GM15510 (cell line): ENCODE measurements around the gene CYP4A11.

Experiments used
- POLR2A ChIP-seq: IDR thresholded peaks from 3 replicates; pipeline ENCODE4 v1.6.1; 2011; ENCODE audit warnings: borderline replicate concordance; ENCODE audit not compliant: insufficient read length; ENCODE audit errors: extremely low read depth

Gene CYP4A11

GRCh38 chr1:46941135-46941694, at the start of gene CYP4A11:
Gene CYP4A11, minus strand, starts transcription at chr1:46941476. Its CDS starts 43 bp downstream, at chr1:46941433.
- no peak for TF ChIP-seq POLR2A

GRCh38 chr1:46983830-46984586, 42.7 kb upstream of the CYP4A11 start:
- TF ChIP-seq POLR2A: no peak

GRCh38 chr1:46983166-46983829, 42.0 kb upstream of the CYP4A11 start:
- no peak for TF ChIP-seq POLR2A

DNA sequence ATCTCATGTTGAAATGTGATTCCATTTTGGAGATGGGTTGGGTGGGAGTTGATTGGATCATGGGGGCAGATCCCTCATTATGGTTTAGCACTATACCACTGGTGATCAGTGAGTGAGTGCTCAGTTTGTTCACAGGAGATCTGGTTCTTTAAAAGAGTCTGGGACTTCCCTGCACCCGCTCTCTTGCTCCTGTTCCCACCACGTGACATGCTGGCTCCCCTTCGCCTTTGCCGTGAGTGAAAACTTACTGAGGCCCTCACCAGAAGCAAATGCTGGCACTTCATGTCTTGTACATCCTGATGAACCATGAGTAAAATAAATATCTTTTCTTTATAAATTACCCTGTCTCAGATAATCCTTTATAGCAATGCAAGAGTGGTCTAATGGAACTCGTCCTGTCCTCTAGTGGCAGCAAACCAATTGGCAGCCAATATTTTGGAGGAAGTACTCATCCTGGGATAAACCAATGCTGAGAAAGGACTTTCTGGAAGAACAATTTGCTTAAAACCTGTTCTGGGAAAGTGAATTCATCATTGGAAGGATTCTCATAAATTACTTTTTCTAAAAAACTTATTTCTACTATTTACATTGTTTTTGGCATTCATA, 27.8 kb upstream of the CYP4A11 start:
- TF ChIP-seq POLR2A: no peak

DNA sequence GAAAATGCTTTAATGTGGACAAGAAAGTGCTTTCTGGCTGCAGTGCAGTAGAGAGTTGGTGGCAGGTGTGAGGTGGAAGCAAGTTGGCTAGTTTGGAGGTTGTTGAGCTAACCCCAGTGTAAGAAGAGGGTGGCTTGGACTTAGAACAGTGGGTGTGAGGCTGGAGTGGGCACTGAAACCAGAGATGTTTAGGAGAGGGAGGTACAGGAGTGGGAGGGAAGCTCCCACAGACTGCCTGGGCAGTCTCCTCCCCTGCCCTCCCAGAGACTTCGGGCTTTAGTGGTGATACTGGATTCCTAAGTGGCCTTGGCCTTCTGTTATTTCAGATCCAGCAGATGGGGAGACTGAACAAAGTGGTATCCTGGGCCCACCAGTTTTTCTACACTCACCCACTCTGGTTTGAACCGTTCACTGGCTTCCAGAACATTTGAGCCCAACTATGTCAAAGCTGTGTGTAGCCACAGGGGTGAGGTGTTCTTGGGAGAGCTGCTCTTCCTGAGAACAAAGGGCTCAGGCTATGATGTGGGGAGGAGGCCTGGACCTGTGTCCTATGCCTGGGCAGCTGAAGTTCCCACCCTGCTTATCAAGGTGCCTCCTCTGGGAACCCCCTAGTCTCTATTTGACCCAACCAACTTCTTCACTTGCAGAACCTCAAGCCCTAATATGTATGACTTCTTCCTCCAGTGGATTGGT, 19.9 kb upstream of the CYP4A11 start:
- TF ChIP-seq POLR2A: no peak

GRCh38 chr1:46960250-46960649, 19.0 kb upstream of the CYP4A11 start:
- no peak for TF ChIP-seq POLR2A

DNA sequence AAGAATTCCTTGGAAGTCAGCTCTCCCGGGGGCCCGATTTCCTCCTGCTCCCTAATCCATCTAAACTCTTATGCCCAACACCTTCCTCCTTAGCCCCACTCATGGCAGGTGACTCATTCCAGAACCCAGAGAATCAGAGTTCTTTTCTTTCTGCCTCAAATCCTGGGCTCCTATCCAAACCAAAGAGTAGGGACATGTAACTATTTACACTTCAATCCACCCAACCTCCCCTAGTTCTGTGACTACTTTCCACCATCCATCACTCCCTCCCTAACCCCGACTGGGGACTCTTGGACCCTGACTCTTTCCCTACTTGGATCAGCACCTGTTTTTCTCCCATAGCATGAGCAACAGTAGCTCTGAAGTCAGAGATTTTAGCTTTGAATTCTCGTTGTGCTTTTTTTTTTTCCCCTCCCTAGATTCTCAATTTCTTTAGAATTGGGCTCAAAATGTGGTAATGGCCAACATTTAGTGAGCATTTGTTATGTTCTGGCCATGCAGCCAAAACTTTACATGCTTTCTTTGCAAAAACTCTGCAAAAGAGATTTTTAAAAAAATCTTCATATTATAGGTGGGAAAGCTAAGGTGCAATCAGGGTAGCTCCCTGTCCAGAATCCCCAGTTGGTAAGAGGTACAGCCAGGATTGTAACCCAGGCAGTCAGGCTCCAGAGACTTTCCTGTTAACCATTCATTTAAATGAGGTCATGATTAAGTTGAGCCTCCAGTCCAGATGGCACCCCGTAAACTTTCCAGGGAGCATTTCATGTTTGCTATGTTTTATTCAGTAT, 7.5 kb upstream of the CYP4A11 start:
- no peak for TF ChIP-seq POLR2A

DNA sequence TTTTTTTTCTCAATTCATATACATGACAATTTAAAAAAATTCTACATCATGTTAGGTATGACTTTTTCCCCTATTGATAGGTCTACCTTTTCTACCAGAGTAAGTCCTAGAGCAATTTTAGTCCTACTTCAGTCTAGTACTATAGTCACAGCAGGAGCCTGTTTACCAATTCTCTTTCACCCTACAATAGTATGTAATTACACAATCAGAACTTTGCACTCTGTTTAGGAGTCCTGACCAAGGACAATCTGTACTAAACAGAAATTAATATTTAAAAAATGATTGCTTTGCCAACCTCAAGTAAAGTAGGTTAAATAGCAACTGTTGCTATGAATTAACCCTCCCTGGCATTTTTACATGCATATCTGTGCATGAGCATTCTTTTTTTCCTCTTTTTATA, 810 bp upstream of the CYP4A11 start:
- TF ChIP-seq POLR2A: no peak

DNA sequence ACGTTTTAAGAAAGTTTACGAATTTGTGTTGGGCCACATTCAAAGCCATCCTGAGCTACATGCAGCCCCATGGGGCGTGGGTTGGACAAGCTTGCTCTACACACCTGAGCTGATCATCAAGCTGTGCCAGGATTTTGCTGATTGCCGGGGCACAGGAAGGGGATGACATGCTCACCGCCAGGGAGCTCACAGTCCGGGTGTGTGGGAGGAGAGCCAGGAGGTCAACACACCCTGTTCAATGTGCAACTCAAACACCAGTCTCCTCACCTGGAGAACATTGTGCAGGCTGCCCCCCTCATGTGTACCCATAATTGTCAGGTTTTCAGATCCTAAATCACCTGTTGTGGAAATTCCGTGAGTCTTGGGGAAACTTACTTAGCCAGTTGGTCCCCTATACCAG, 969 bp downstream of the CYP4A11 start:
- no peak for TF ChIP-seq POLR2A

DNA sequence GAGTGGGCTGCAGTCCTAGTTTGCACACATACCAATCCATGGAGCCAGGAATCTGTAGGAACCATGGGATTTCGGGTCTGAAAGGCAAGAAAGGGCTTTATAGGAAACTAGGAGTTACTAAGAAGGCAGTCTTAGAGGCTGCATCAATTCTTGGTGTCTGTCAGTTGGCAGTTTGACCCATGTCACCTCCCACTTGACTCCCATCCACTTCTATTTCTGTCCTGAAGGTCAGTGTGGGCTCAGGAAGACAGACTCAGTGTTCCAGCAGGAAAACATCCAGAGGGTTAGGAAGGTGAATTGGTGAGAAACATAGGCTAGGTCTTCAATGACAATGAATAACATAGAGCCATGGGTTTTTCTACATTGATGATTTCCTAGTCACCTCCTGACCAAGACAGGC, 4.0 kb downstream of the CYP4A11 start:
- TF ChIP-seq POLR2A: no peak

GRCh38 chr1:46936788-46937187, 4.5 kb downstream of the CYP4A11 start:
- TF ChIP-seq POLR2A: no peak

DNA sequence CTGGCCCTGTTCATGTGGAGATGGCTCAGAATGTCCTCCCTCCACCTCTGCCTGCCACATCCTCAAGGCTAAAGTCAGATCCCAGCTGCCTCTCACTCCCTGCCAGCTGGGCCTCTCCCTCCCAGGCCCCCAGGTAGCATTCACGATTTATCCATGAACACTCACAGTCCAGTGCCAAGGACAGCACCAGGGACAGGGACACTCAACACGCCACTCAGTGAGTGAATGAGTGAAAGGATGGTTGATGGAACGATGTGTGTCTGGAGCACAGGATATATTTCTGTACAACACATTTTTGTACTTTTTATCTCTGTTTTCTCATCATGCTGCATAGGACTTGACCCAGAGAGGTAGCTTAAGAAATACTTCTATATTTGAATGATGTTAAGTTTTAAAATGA, 10.1 kb downstream of the CYP4A11 start:
- no peak for TF ChIP-seq POLR2A

DNA sequence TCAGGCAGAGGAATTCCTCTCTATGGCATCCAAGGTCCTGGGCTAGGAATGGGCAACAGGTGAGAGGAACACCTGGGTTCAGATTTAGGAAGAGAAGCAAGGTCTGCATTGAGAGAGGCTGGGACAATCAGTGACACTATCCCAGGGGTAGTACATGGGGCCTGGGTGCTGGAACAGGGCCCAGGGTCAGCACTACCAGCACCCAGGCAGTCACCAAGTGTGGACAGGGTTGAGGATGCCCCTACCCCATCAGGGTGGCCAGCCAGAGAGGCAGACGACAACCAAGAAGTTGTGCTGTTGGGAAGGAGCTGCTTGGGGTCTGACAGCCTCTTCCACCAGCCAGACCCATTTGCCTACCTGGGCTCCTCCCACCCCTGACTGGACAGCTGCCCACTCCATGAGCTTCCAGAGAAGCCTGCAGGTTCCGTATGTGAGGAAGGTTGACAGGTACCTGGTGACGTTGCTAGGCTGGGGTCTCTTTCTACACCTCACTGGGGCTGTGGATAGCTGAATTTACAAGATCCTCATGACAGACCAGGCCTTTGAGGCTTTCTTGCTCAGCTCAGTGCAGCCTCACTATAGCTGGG, 13.9 kb downstream of the CYP4A11 start:
- TF ChIP-seq POLR2A: no peak

GRCh38 chr1:46910790-46911189, 30.5 kb downstream of the CYP4A11 start:
- TF ChIP-seq POLR2A: no peak
